ENCODE results near the gene MYO16. TPM values are rescaled to one million over a fixed set of nuclear protein-coding genes. Genes with fewer than 3 reads are reported as not detected.

MYO16 gene
- total RNA-seq, 1 experiment from 2014 or later = not detected

- H3K4me3 Mint-ChIP-seq = no peak overlapping the region
- no peaks in the 10 kb centered on the region for H3K9me3 ChIP-seq (ENCODE audit: control insufficient read depth, low read depth, low read length)
- no peak overlapping the region for H3K56ac ChIP-seq (ENCODE audit: insufficient read length, low read depth, low read length)
- no peaks in the 10 kb centered on the region for H4K20me1 ChIP-seq (ENCODE audit: control insufficient read depth, insufficient read depth, insufficient read length)
- H3K14ac ChIP-seq (ENCODE audit: insufficient read depth, low read length) = no peak overlapping the region
- no peaks in the 10 kb centered on the region for H3K27me3 Mint-ChIP-seq (ENCODE audit: low read depth)
- no CpG with 5 or more reads among the region's 3 CpGs for WGBS (ENCODE audit: extremely low coverage, insufficient read length, low lambda C conversion rate)
- no peak overlapping the region for H2BK5ac ChIP-seq (ENCODE audit: insufficient read length, low read length)
- no peak overlapping the region for H2BK120ac ChIP-seq (ENCODE audit: low read depth, low read length, poor library complexity, severe bottlenecking)
- H3K36me3 Mint-ChIP-seq (ENCODE audit: insufficient read depth in 1 of 3, low read depth in 3 of 3) = no peaks in the 10 kb centered on the region
- H3K9me3 Mint-ChIP-seq = no peaks in the 10 kb centered on the region
- DNase-seq = no peak
- no peaks in the 10 kb centered on the region for H3K4me1 Mint-ChIP-seq
- no peak overlapping the region for H3K23ac ChIP-seq (ENCODE audit: insufficient read length, low read depth, low read length)
- H4K91ac ChIP-seq (ENCODE audit: insufficient read length, low read depth, low read length) = no peak overlapping the region
- H2AK5ac ChIP-seq (ENCODE audit: insufficient read length, low read length) = no peak overlapping the region
- H3K4ac ChIP-seq (ENCODE audit: low read depth, low read length) = no peak overlapping the region
- no peaks in the 10 kb centered on the region for H3K27me3 ChIP-seq (ENCODE audit: insufficient read depth, low read length)
- H2AFZ ChIP-seq (ENCODE audit: low read length) = no peak overlapping the region
- no peak overlapping the region for H3K27ac ChIP-seq (ENCODE audit: insufficient read length, low read depth, low read length)
- H3T11ph ChIP-seq (ENCODE audit: low read length) = no peak overlapping the region
- H3K27ac Mint-ChIP-seq = no peak overlapping the region
- no peaks in the 10 kb centered on the region for H3K23me2 ChIP-seq (ENCODE audit: insufficient read length, low read depth, low read length, poor library complexity, severe bottlenecking)
- no peak overlapping the region for H3K18ac ChIP-seq (ENCODE audit: insufficient read length, low read depth, low read length)
- H3K4me1 ChIP-seq (ENCODE audit: insufficient read depth, low read length) = no peaks in the 10 kb centered on the region
- H2BK15ac ChIP-seq (ENCODE audit: low read depth, low read length) = no peak overlapping the region
- H4K5ac ChIP-seq (ENCODE audit: insufficient read length, low read depth, low read length) = no peak overlapping the region
- no peaks in the 10 kb centered on the region for H3K79me1 ChIP-seq (ENCODE audit: insufficient read depth, low read depth, low read length, poor library complexity, severe bottlenecking)
- no peak overlapping the region for H2BK20ac ChIP-seq (ENCODE audit: low read depth, low read length, poor library complexity, severe bottlenecking)
- no peaks in the 10 kb centered on the region for H3K79me2 ChIP-seq (ENCODE audit: insufficient read depth, low read length)
- TF ChIP-seq, protein P1, sequence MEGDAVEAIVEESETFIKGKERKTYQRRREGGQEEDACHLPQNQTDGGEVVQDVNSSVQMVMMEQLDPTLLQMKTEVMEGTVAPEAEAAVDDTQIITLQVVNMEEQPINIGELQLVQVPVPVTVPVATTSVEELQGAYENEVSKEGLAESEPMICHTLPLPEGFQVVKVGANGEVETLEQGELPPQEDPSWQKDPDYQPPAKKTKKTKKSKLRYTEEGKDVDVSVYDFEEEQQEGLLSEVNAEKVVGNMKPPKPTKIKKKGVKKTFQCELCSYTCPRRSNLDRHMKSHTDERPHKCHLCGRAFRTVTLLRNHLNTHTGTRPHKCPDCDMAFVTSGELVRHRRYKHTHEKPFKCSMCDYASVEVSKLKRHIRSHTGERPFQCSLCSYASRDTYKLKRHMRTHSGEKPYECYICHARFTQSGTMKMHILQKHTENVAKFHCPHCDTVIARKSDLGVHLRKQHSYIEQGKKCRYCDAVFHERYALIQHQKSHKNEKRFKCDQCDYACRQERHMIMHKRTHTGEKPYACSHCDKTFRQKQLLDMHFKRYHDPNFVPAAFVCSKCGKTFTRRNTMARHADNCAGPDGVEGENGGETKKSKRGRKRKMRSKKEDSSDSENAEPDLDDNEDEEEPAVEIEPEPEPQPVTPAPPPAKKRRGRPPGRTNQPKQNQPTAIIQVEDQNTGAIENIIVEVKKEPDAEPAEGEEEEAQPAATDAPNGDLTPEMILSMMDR (conservative IDR thresholded peaks at IDR 0.05) = no peak
- H3K9ac ChIP-seq (ENCODE audit: extremely low read depth, insufficient read length, low read length) = no peak overlapping the region
- no peak overlapping the region for H4K8ac ChIP-seq (replicated peaks; ENCODE audit: insufficient read length, low read depth, low read length)
- H3K4me2 ChIP-seq (ENCODE audit: insufficient read depth, insufficient read length, low read length) = no peak overlapping the region
- H2BK12ac ChIP-seq (ENCODE audit: insufficient read length, low read depth, low read length) = no peak overlapping the region
These were observed 484.0 kb downstream of the MYO16 start for GRCh38 chr13:109113427-109113826.
